GM23248 (cell line): ENCODE data around the gene JDP2. TPM values are rescaled to one million over a fixed set of nuclear protein-coding genes. Genes with fewer than 3 reads are reported as not detected.
A peak's percentile ranks its signal among the peaks of the same experiment; 100 is the strongest.

Source experiments
- DNase-seq: peaks from one replicate; pipeline ENCODE4 v3.0.0-alpha.2; 2015
- H2AFZ ChIP-seq: fragments of 200-600 bp; sonication (generic); 2 replicates; pipeline ENCODE4 v1.6.1; 2016; ENCODE audit warnings: antibody characterized with exemption
- H3F3A ChIP-seq: fragments of 200-600 bp; sonication (generic); 2 replicates; pipeline ENCODE4 v1.6.1; 2016; ENCODE audit warnings: mild to moderate bottlenecking, antibody characterized with exemption, mixed run types; ENCODE audit not compliant: insufficient read depth
- H3K27ac ChIP-seq: fragments of 200-600 bp; sonication (generic); 2 replicates; pipeline ENCODE4 v1.5.1; 2016; ENCODE audit warnings: mild to moderate bottlenecking
- H3K27me3 ChIP-seq: fragments of 200-600 bp; sonication (generic); replicated peaks from 2 replicates; pipeline ENCODE4 v1.6.1; 2016; ENCODE audit warnings: mild to moderate bottlenecking; ENCODE audit not compliant: insufficient read depth
- H3K36me3 ChIP-seq: fragments of 200-600 bp; sonication (generic); 2 replicates; pipeline ENCODE4 v1.6.1; 2016; ENCODE audit warnings: low read depth, mild to moderate bottlenecking
- H3K4me1 ChIP-seq: fragments of 200-600 bp; sonication (generic); 2 replicates; pipeline ENCODE4 v1.6.1; 2016; ENCODE audit warnings: mild to moderate bottlenecking; ENCODE audit not compliant: insufficient read depth
- H3K4me2 ChIP-seq: fragments of 200-600 bp; sonication (generic); one replicate; pipeline ENCODE4 v1.6.1; 2016; ENCODE audit warnings: mild to moderate bottlenecking; ENCODE audit not compliant: unreplicated experiment
- H3K4me3 ChIP-seq: fragments of 200-600 bp; sonication (generic); 2 replicates; pipeline ENCODE4 v1.5.1; 2016; ENCODE audit warnings: mild to moderate bottlenecking
- H3K79me2 ChIP-seq: fragments of 200-600 bp; sonication (generic); 2 replicates; pipeline ENCODE4 v1.6.1; 2016; ENCODE audit warnings: mild to moderate bottlenecking; ENCODE audit not compliant: insufficient read depth
- H3K9ac ChIP-seq: fragments of 200-600 bp; sonication (generic); 2 replicates; pipeline ENCODE4 v1.6.1; 2016; ENCODE audit warnings: mild to moderate bottlenecking
- H3K9me2 ChIP-seq: fragments of 200-600 bp; sonication (generic); 2 replicates; pipeline ENCODE4 v1.6.1; 2016; ENCODE audit warnings: mixed run types, mild to moderate bottlenecking, moderate library complexity; ENCODE audit not compliant: insufficient read depth
- H3K9me3 ChIP-seq: fragments of 200-600 bp; sonication (generic); one replicate; pipeline ENCODE4 v1.6.1; 2017; ENCODE audit warnings: low read depth
- H4K20me1 ChIP-seq: fragments of 200-600 bp; sonication (generic); 2 replicates; pipeline ENCODE4 v1.6.0; 2016; ENCODE audit not compliant: insufficient read depth
- EZH2 ChIP-seq: fragments of 200-600 bp; sonication (generic); IDR thresholded peaks from 2 replicates; pipeline ENCODE4 v1.6.1; 2018; ENCODE audit warnings: antibody characterized with exemption, mild to moderate bottlenecking; ENCODE audit not compliant: insufficient read depth, poor library complexity, severe bottlenecking
- EZH2phosphoT487 ChIP-seq: fragments of 200-600 bp; sonication (generic); IDR thresholded peaks from 2 replicates; pipeline ENCODE4 v1.6.1; 2018; ENCODE audit warnings: antibody characterized with exemption, moderate library complexity, mild to moderate bottlenecking, low read depth; ENCODE audit not compliant: insufficient read depth
- WGBS, 2 experiments: methylation state at CpG; one replicate each; pipeline ENCODE4 v1.1.6; 2015 to 2017; ENCODE audit warnings: low lambda C conversion rate in 2 of 2, low coverage in 1 of 2; ENCODE audit errors: missing lambda C conversion rate in 2 of 2; 5-methylcytosine and 5-hydroxymethylcytosine counted together
- in situ Hi-C: fragments of 300-500 bp; cut with MboI; formaldehyde crosslinking; loops from 2 replicates; pipeline ENCODE4 v1.15.0; 2020
- polyA plus RNA-seq: library from polyadenylated mRNA; unstranded; fragments of >200 nt; fragmentation: Nextera tagmentation; extraction: Ambion mirVana; gene quantifications from 2 replicates; pipeline ENCODE4 v1.2.1, GENCODE V29; 2016
- total RNA-seq: library from RNA; depleted of rRNA; stranded (reverse); fragments of >200 nt; shearing (Covaris generic); gene quantifications from 2 replicates; pipeline ENCODE4 v1.2.3, GENCODE V29; 2014

JDP2 gene
- total and polyA plus RNA-seq, 2 experiments from 2014 or later = 20.0 to 163 TPM

GRCh38 chr14:75422169-75422568, 5.7 kb upstream of the JDP2 start:
- 46 to 54% methylated on average over 8 of the region's 8 CpGs for WGBS, 2 experiments
- Histone ChIP-seq H3F3A (peaks cover 19% of the 10 kb centered on the region), H3K4me1 (peaks cover 17% of the 10 kb centered on the region), H2AFZ (no peak overlapping the region), H3K9me2 (no peaks in the 10 kb centered on the region), H3K9ac (no peak overlapping the region), H4K20me1 (no peaks in the 10 kb centered on the region), H3K36me3 (no peaks in the 10 kb centered on the region), H3K4me3 (no peak overlapping the region), H3K9me3 (no peaks in the 10 kb centered on the region), H3K27me3 (no peaks in the 10 kb centered on the region), H3K27ac (peak overlapping the region; percentile 34), H3K4me2 (no peak overlapping the region), H3K79me2 (no peaks in the 10 kb centered on the region)
- DNase-seq = peak; percentile 94
- in situ Hi-C loops = no loop called here
- TF ChIP-seq EZH2 (no peak), EZH2phosphoT487 (no peak)

GRCh38 chr14:75424496-75424895, 3.3 kb upstream of the JDP2 start:
- no peaks in the 10 kb centered on the region for H3K27me3 ChIP-seq
- H3K9me2 ChIP-seq = no peaks in the 10 kb centered on the region
- 100% methylated on average over 1 of the region's 1 CpG for WGBS, 2 experiments
- no peak overlapping the region for H3K4me3 ChIP-seq
- no peak overlapping the region for H3K9ac ChIP-seq
- no peaks in the 10 kb centered on the region for H3K36me3 ChIP-seq
- in situ Hi-C loops = no loop called here
- no peak overlapping the region for H3K27ac ChIP-seq
- peaks cover 3% of the 10 kb centered on the region; the same call in 1 of the 2 replicates for H4K20me1 ChIP-seq
- peaks cover 13% of the 10 kb centered on the region for H3K79me2 ChIP-seq
- no peak overlapping the region for H2AFZ ChIP-seq
- H3F3A ChIP-seq = peaks cover 17% of the 10 kb centered on the region
- no peaks in the 10 kb centered on the region for H3K9me3 ChIP-seq
- no peak overlapping the region for H3K4me2 ChIP-seq
- TF ChIP-seq EZH2phosphoT487 (no peak), EZH2 (no peak)
- DNase-seq = no peak
- H3K4me1 ChIP-seq = peaks cover 11% of the 10 kb centered on the region

DNA sequence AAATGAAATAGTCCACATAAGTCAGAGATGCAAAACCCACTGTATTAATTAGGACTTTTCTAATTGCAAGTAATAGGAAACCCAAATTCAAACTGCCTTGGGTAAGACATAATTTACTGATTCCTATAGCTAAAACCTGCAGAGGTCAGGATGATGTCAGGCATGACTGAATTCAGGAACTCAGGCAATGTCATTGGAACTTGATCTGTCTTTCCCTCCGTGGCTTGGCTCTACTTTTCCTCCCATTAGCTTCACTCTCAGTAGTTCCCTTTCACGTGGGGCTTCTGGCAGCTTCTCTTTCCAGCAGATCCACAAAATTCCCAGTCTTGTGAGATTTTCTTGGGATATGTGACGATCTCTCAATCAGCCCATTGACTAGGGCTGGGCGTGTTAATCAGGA, 2.4 kb upstream of the JDP2 start:
- Histone ChIP-seq H3K4me1 (peaks cover 18% of the 10 kb centered on the region), H3K36me3 (no peaks in the 10 kb centered on the region), H4K20me1 (peaks cover 11% of the 10 kb centered on the region; the same call in 1 of the 2 replicates), H3K9ac (no peak overlapping the region), H3K27ac (no peak overlapping the region), H3K4me2 (no peak overlapping the region), H3K79me2 (peaks cover 22% of the 10 kb centered on the region), H3K4me3 (no peak overlapping the region), H3K27me3 (no peaks in the 10 kb centered on the region), H3K9me2 (no peaks in the 10 kb centered on the region), H3K9me3 (no peaks in the 10 kb centered on the region), H2AFZ (no peak overlapping the region), H3F3A (peaks cover 26% of the 10 kb centered on the region)
- in situ Hi-C loops = no loop called here
- WGBS, 2 experiments = 78 to 82% methylated on average over 4 of the region's 4 CpGs
- no peak for TF ChIP-seq EZH2phosphoT487
- no peak for TF ChIP-seq EZH2
- no peak for DNase-seq

- H3K27me3 ChIP-seq = no peaks in the 10 kb centered on the region
- no peaks in the 10 kb centered on the region for H3K9me2 ChIP-seq
- no peak overlapping the region for H3K4me3 ChIP-seq
- in situ Hi-C loops = no loop called here
- no peak for DNase-seq
- no peaks in the 10 kb centered on the region for H3K36me3 ChIP-seq
- no peak overlapping the region for H3K4me2 ChIP-seq
- 97 to 98% methylated on average over 10 of the region's 10 CpGs for WGBS, 2 experiments
- H3F3A ChIP-seq = peaks cover 33% of the 10 kb centered on the region
- peaks cover 11% of the 10 kb centered on the region; the same call in 1 of the 2 replicates for H4K20me1 ChIP-seq
- H3K79me2 ChIP-seq = peaks cover 33% of the 10 kb centered on the region
- H3K27ac ChIP-seq = no peak overlapping the region
- H2AFZ ChIP-seq = no peak overlapping the region
- TF ChIP-seq EZH2phosphoT487 = no peak
- TF ChIP-seq EZH2 = no peak
- no peaks in the 10 kb centered on the region for H3K9me3 ChIP-seq
- H3K4me1 ChIP-seq = peaks cover 29% of the 10 kb centered on the region
- no peak overlapping the region for H3K9ac ChIP-seq
These were observed 1.3 kb upstream of the JDP2 start for GRCh38 chr14:75426332-75427125.
